B cell (primary cell): ENCODE data around the gene RHOU. TPM values are rescaled to one million over a fixed set of nuclear protein-coding genes. Genes with fewer than 3 reads are reported as not detected.

Source experiments
- ATAC-seq: fragments of 200-7000 bp; cut with Tn5 transposase; one replicate; pipeline ENCODE4 v1.10.0; 2021; ENCODE audit warnings: low read depth, mild to moderate bottlenecking, moderate number of reproducible peaks, moderate library complexity
- CTCF ChIA-PET: fragments of 350-600 bp; sonication (Branson Sonifier 250); formaldehyde crosslinking; loops from one replicate; lab custom pipeline; 2021; ENCODE audit warnings: antibody characterized with exemption, inconsistent platforms; lab: Charles Lee
- POLR2A ChIA-PET: fragments of 350-600 bp; sonication (Branson Sonifier 250); formaldehyde crosslinking; loops from one replicate; lab custom pipeline; 2021; ENCODE audit warnings: antibody characterized with exemption; lab: Charles Lee
- DNase-seq: peaks from one replicate; pipeline ENCODE4 v3.0.0; 2013
- H2AFZ ChIP-seq: 2 replicates; pipeline ENCODE4 v1.6.1; 2012; ENCODE audit warnings: mild to moderate bottlenecking, low read depth, low read length; ENCODE audit not compliant: insufficient read depth, poor library complexity, severe bottlenecking
- H3K27ac ChIP-seq, 2 donors: 1 replicate in 1 of 2; 2 replicates in 1 of 2; pipeline ENCODE4 v1.5.1; 2012 to 2013; ENCODE audit warnings: low read length in 2 of 2, mild to moderate bottlenecking in 2 of 2, moderate library complexity in 1 of 2
- H3K27me3 ChIP-seq, 4 experiments: fragments of 200-600 bp in 1 of 4; sonication (generic) in 1 of 4; replicated peaks in 1 of 4; 1 replicate in 2 of 4; 2 replicates in 2 of 4; pipeline versions ENCODE4 v1.6.1 to v1.7.0; 2013 to 2016; ENCODE audit warnings: low read length in 3 of 4, mild to moderate bottlenecking in 2 of 4, mixed read lengths in 1 of 4, moderate library complexity in 1 of 4; ENCODE audit not compliant: insufficient read depth in 4 of 4, control insufficient read depth in 3 of 4; ENCODE audit errors: control extremely low read depth in 1 of 4
- H3K36me3 ChIP-seq, 2 experiments: replicated peaks in 1 of 2; 1 replicate in 1 of 2; 2 replicates in 1 of 2; pipeline versions ENCODE4 v1.6.1 to v1.7.1; 2013; ENCODE audit warnings: low read length in 1 of 2; ENCODE audit not compliant: insufficient read depth in 2 of 2, control insufficient read depth in 1 of 2; ENCODE audit errors: control extremely low read depth in 1 of 2, extremely low read depth in 1 of 2
- H3K4me1 ChIP-seq, 2 donors: fragments of 200-600 bp in 1 of 2; sonication (generic) in 1 of 2; 1 replicate in 1 of 2; 2 replicates in 1 of 2; pipeline versions ENCODE4 v1.5.1 to v1.6.1; 2013 to 2017; ENCODE audit warnings: low read length in 2 of 2; ENCODE audit not compliant: control insufficient read depth in 2 of 2, insufficient read depth in 2 of 2
- H3K4me2 ChIP-seq: replicated peaks from 2 replicates; pipeline ENCODE3; 2012; ENCODE audit warnings: mild to moderate bottlenecking, low read depth, low read length; ENCODE audit not compliant: poor library complexity, severe bottlenecking
- H3K4me3 ChIP-seq, 5 experiments: fragments of 200-600 bp in 1 of 5; sonication (generic) in 1 of 5; 1 replicate in 3 of 5; 2 replicates in 2 of 5; pipeline versions ENCODE4 v1.5.1 to v1.7.0; 2011 to 2016; ENCODE audit warnings: low read length in 4 of 5, mild to moderate bottlenecking in 4 of 5, low read depth in 2 of 5, control low read depth in 1 of 5, moderate library complexity in 1 of 5; ENCODE audit not compliant: insufficient read depth in 1 of 5; ENCODE audit errors: control extremely low read depth in 1 of 5, extremely low read depth in 1 of 5
- H3K79me2 ChIP-seq: fragments of 200-600 bp; sonication (generic); one replicate; pipeline ENCODE4 v1.6.0; 2016; ENCODE audit warnings: low read length; ENCODE audit not compliant: control insufficient read depth, insufficient read depth
- H3K9ac ChIP-seq: fragments of 200-600 bp; sonication (generic); 2 replicates; pipeline ENCODE4 v1.6.1; 2017; ENCODE audit warnings: mild to moderate bottlenecking, low read length, moderate library complexity
- H3K9me3 ChIP-seq, 3 donors: one replicate each; pipeline versions ENCODE4 v1.6.1 to v1.7.1; 2013; ENCODE audit warnings: low read length in 2 of 3; ENCODE audit not compliant: control insufficient read depth in 2 of 3, insufficient read depth in 1 of 3; ENCODE audit errors: control extremely low read depth in 1 of 3
- H4K20me1 ChIP-seq: 2 replicates; pipeline ENCODE4 v1.6.0; 2012; ENCODE audit warnings: mild to moderate bottlenecking, low read length; ENCODE audit not compliant: insufficient read depth, control insufficient read depth, poor library complexity, severe bottlenecking
- H3K27ac Mint-ChIP-seq: one replicate; pipeline ENCODE4 v1.8.0; 2021; ENCODE audit warnings: mixed read lengths
- H3K27me3 Mint-ChIP-seq: one replicate; pipeline ENCODE4 v1.8.0; 2021; ENCODE audit warnings: mixed read lengths
- H3K4me1 Mint-ChIP-seq: one replicate; pipeline ENCODE4 v1.8.0; 2021; ENCODE audit warnings: mixed read lengths
- H3K4me3 Mint-ChIP-seq: one replicate; pipeline ENCODE4 v1.8.0; 2021; ENCODE audit warnings: mixed read lengths
- H3K9me3 Mint-ChIP-seq: one replicate; pipeline ENCODE4 v1.8.0; 2022; ENCODE audit warnings: mixed read lengths; ENCODE audit not compliant: insufficient read depth
- CTCF ChIP-seq: fragments of 200-600 bp; IDR thresholded peaks from one replicate; pipeline ENCODE4 v1.8.0; 2022; ENCODE audit warnings: antibody characterized with exemption, mild to moderate bottlenecking
- EZH2 ChIP-seq: IDR thresholded peaks from 2 replicates; pipeline ENCODE4 v1.6.1; 2012; ENCODE audit warnings: borderline replicate concordance, low read depth, mild to moderate bottlenecking, moderate library complexity, low read length; ENCODE audit not compliant: insufficient read depth, poor library complexity, severe bottlenecking
- WGBS: methylation state at CpG from one replicate; pipeline ENCODE4 v1.1.5; 2013; ENCODE audit warnings: missing lambda C conversion rate; ENCODE audit not compliant: insufficient coverage; 5-methylcytosine and 5-hydroxymethylcytosine counted together
- intact Hi-C: fragments of 100-400 bp; cut with micrococcal nuclease; formaldehyde crosslinking; loops from one replicate; pipeline ENCODE4 v1.10.0; 2022
- polyA plus RNA-seq: library from polyadenylated mRNA; depleted of rRNA; stranded (reverse); fragments of >200 nt; gene quantifications from 2 replicates; pipeline ENCODE4 v1.2.3, GENCODE V29; 2012
- total RNA-seq, 2 donors: library from RNA; stranded (reverse); fragments of 120-200 nt in 1 of 2; gene quantifications; 1 replicate in 1 of 2; 2 replicates in 1 of 2; pipeline versions ENCODE4 v1.2.3 to v1.2.4, GENCODE V29; 2013 to 2022

RHOU gene
- total and polyA plus RNA-seq, 2 donors (not counting 1 experiment from before 2014, with no cell fraction given) = 0.12 TPM; not detected in 1

GRCh38 chr1:228744918-228745317, 9.6 kb downstream of the RHOU start:
- peaks cover 49% of the 10 kb centered on the region for H3K27me3 Mint-ChIP-seq
- H3K4me3 ChIP-seq = no peak overlapping the region
- ChIA-PET POLR2A (no interaction called here), CTCF (no interaction called here)
- DNase-seq (no peak), ATAC-seq (no peak)
- H3K36me3 ChIP-seq = no peaks in the 10 kb centered on the region
- H3K27ac Mint-ChIP-seq = no peak overlapping the region
- 64% methylated on average over 3 of the region's 6 CpGs for WGBS
- intact Hi-C loops = no loop called here
- no peaks in the 10 kb centered on the region for H3K4me1 Mint-ChIP-seq
- no peaks in the 10 kb centered on the region for H3K9me3 ChIP-seq
- H3K4me2 ChIP-seq = no peak overlapping the region
- H3K4me1 ChIP-seq = no peaks in the 10 kb centered on the region
- H3K27ac ChIP-seq = no peak overlapping the region
- no peaks in the 10 kb centered on the region for H3K79me2 ChIP-seq
- no peaks in the 10 kb centered on the region for H3K9me3 Mint-ChIP-seq
- peaks cover 0 to 7% (median 2%) of the 10 kb centered on the region in 4 experiments for H3K27me3 ChIP-seq
- H3K4me3 Mint-ChIP-seq = no peak overlapping the region
- no peaks in the 10 kb centered on the region for H4K20me1 ChIP-seq
- H3K9ac ChIP-seq = no peak overlapping the region
- no peak for TF ChIP-seq CTCF
- TF ChIP-seq EZH2 = no peak
- H2AFZ ChIP-seq = no peak overlapping the region

- H3K27me3 Mint-ChIP-seq = peaks cover 46% of the 10 kb centered on the region
- ATAC-seq (no peak), DNase-seq (no peak)
- CTCF ChIA-PET = no interaction called here
- H3K27ac Mint-ChIP-seq = no peak overlapping the region
- Histone ChIP-seq H2AFZ (no peak overlapping the region), H3K9me3 (no peaks in the 10 kb centered on the region), H3K27ac (no peak overlapping the region), H4K20me1 (no peaks in the 10 kb centered on the region), H3K36me3 (no peaks in the 10 kb centered on the region), H3K4me1 (no peaks in the 10 kb centered on the region), H3K27me3 (peaks cover 0 to 4% (median 2%) of the 10 kb centered on the region in 4 experiments), H3K4me2 (no peak overlapping the region), H3K9ac (no peak overlapping the region), H3K4me3 (no peak overlapping the region), H3K79me2 (no peaks in the 10 kb centered on the region)
- intact Hi-C loops = no loop called here
- H3K4me1 Mint-ChIP-seq = no peaks in the 10 kb centered on the region
- WGBS = no CpG with 5 or more reads among the region's 4 CpGs
- POLR2A ChIA-PET = no interaction called here
- no peak for TF ChIP-seq EZH2
- TF ChIP-seq CTCF = no peak
- no peaks in the 10 kb centered on the region for H3K9me3 Mint-ChIP-seq
- no peak overlapping the region for H3K4me3 Mint-ChIP-seq
Measured at GRCh38 chr1:228745497-228745896, 10.2 kb downstream of the RHOU start.
